CD4-positive, alpha-beta memory T cell (primary cell): ENCODE measurements around the gene GRK4. TPM values are rescaled to one million over a fixed set of nuclear protein-coding genes. Genes with fewer than 3 reads are reported as not detected.
"Not testable (repeated sequence)": the region's sequence is repeated elsewhere in the genome, so short reads cannot be mapped to it uniquely, and the experiment has no call there.

ENCODE experiments used
- CTCF ChIA-PET: fragments of 350-600 bp; sonication (Branson Sonifier 250); formaldehyde crosslinking; loops from one replicate; lab custom pipeline; 2021; ENCODE audit warnings: inconsistent platforms; ENCODE audit not compliant: partially characterized antibody; lab: Charles Lee
- POLR2A ChIA-PET: fragments of 350-600 bp; sonication (Branson Sonifier 250); formaldehyde crosslinking; loops from one replicate; lab custom pipeline; 2021; ENCODE audit not compliant: partially characterized antibody; lab: Charles Lee
- DNase-seq, 5 donors: peaks; one replicate each; pipeline versions ENCODE4 v3.0.0 to v3.0.0-alpha.2; 2020 to 2022; ENCODE audit warnings: mixed read lengths in 1 of 5
- H3K27ac ChIP-seq: one replicate; pipeline ENCODE4 v1.7.0; 2013; ENCODE audit warnings: low read depth, low read length
- H3K27me3 ChIP-seq: 2 replicates; pipeline ENCODE4 v1.7.0; 2013; ENCODE audit warnings: mild to moderate bottlenecking, low read length, moderate library complexity; ENCODE audit not compliant: insufficient read depth
- H3K36me3 ChIP-seq: 2 replicates; pipeline ENCODE4 v1.7.0; 2013; ENCODE audit warnings: mild to moderate bottlenecking, low read length, moderate library complexity; ENCODE audit not compliant: insufficient read depth
- H3K4me1 ChIP-seq: 2 replicates; pipeline ENCODE4 v1.7.0; 2013; ENCODE audit warnings: mild to moderate bottlenecking, low read length, moderate library complexity; ENCODE audit not compliant: insufficient read depth
- H3K4me3 ChIP-seq, 2 donors: one replicate each; pipeline ENCODE4 v1.7.0; 2013; ENCODE audit warnings: low read length in 2 of 2, mild to moderate bottlenecking in 1 of 2
- H3K9me3 ChIP-seq, 2 donors: one replicate each; pipeline ENCODE4 v1.7.0; 2013; ENCODE audit warnings: low read length in 2 of 2, control low read depth in 1 of 2; ENCODE audit not compliant: control insufficient read depth in 1 of 2
- H3K27ac Mint-ChIP-seq, 7 donors: one replicate each; pipeline ENCODE4 v1.8.0; 2020 to 2021; ENCODE audit warnings: mixed read lengths in 7 of 7, mild to moderate bottlenecking in 6 of 7, inconsistent platforms in 3 of 7, moderate library complexity in 3 of 7
- H3K27me3 Mint-ChIP-seq, 2 donors: one replicate each; pipeline ENCODE4 v1.8.0; 2020 to 2021; ENCODE audit warnings: mixed read lengths in 2 of 2
- H3K36me3 Mint-ChIP-seq, 2 donors: one replicate each; pipeline ENCODE4 v1.8.0; 2020 to 2021; ENCODE audit warnings: mixed read lengths in 2 of 2, inconsistent platforms in 1 of 2, mild to moderate bottlenecking in 1 of 2
- H3K4me1 Mint-ChIP-seq, 4 donors: one replicate each; pipeline ENCODE4 v1.8.0; 2020 to 2021; ENCODE audit warnings: mixed read lengths in 4 of 4, mild to moderate bottlenecking in 1 of 4
- H3K4me3 Mint-ChIP-seq, 8 donors: one replicate each; pipeline ENCODE4 v1.8.0; 2020 to 2021; ENCODE audit warnings: mixed read lengths in 8 of 8, mild to moderate bottlenecking in 7 of 8, moderate library complexity in 6 of 8, inconsistent platforms in 3 of 8
- H3K9me3 Mint-ChIP-seq, 8 donors: one replicate each; pipeline ENCODE4 v1.8.0; 2020 to 2021; ENCODE audit warnings: mixed read lengths in 8 of 8, mild to moderate bottlenecking in 5 of 8, inconsistent platforms in 3 of 8, moderate library complexity in 1 of 8
- intact Hi-C: fragments of 100-400 bp; cut with micrococcal nuclease; formaldehyde crosslinking; loops from one replicate; pipeline ENCODE4 v1.15.1; 2023
- polyA plus RNA-seq, 2 donors: library from polyadenylated mRNA; unstranded; fragments of 300-500 nt; fragmentation: Illumina TruSeq; gene quantifications; one replicate each; pipeline ENCODE4 v1.2.3, GENCODE V29; 2021
- total RNA-seq, 2 experiments: library from RNA; stranded (reverse); gene quantifications; one replicate each; pipeline ENCODE4 v1.2.3, GENCODE V29; 2021

The GRK4 gene
- total and polyA plus RNA-seq, 4 experiments from 2014 or later = 0.55 to 3.2 (median 2.3) TPM

DNA sequence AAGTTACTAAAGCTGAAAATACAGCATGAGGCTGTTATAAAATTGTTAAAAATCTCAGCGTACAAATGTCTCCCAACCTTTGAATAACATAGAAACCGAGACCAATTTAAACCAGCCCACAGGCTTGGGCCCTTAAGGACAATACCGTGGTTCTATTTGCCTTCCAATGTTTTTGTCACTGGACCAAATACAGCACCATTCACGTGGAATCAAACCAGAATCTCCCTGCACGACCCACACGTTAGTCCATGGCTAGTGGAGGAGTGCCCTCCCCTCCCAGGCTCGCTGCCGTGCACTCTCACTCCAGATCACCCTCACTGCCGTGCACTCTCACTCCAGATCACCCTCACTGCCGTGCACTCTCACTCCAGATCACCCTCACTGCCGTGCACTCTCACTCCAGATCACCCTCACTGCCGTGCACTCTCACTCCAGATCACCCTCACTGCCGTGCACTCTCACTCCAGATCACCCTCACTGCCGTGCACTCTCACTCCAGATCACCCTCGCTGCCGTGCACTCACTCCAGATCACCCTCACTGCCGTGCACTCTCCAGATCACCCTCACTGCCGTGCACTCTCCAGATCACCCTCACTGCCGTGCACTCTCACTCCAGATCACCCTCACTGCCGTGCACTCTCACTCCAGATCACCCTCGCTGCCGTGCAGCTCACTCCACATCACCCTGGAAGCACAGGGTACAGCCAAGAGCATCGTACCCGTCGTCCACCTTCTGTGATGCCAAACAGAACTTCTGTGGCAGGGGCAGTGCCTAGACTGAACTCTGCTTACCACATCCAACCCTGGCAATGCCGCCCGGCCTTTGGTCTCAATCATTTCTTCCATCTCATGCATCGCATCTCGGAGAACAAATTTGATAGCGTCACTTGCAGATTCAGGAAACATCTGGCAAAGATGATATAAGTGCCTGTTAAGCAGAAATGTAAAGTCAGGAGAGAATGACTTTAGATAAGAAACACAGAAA, 17.5 kb upstream of the GRK4 start:
- H3K36me3 ChIP-seq = peaks cover 86% of the 10 kb centered on the region
- not testable (repeated sequence) for H3K9me3 Mint-ChIP-seq, H3K4me3 Mint-ChIP-seq, H3K27me3 ChIP-seq, H3K4me3 ChIP-seq, H3K27me3 Mint-ChIP-seq, H3K27ac ChIP-seq, H3K9me3 ChIP-seq, H3K4me1 ChIP-seq, H3K27ac Mint-ChIP-seq, DNase-seq
- peaks cover 4 to 14% (median 9%) of the 10 kb centered on the region in 4 donors for H3K4me1 Mint-ChIP-seq
- peaks cover 41 to 83% of the 10 kb centered on the region in 2 donors for H3K36me3 Mint-ChIP-seq
- ChIA-PET CTCF (interaction anchor here (1.1 kb wide), 1 partner anchor 8 kb away, joined by 7 read pairs; no protein-coding TSS in a partner anchor), POLR2A (interaction anchor here (0.6 to 3.1 kb wide), 4 partner anchors 8 to 16 kb away, joined by 3 to 24 read pairs (median 5); no protein-coding TSS in a partner anchor)
- intact Hi-C loops = loop anchor here (2.0 kb wide), 1 partner anchor 17 kb away; the partner anchor contains the start of genes GRK4 and NOP14

DNA sequence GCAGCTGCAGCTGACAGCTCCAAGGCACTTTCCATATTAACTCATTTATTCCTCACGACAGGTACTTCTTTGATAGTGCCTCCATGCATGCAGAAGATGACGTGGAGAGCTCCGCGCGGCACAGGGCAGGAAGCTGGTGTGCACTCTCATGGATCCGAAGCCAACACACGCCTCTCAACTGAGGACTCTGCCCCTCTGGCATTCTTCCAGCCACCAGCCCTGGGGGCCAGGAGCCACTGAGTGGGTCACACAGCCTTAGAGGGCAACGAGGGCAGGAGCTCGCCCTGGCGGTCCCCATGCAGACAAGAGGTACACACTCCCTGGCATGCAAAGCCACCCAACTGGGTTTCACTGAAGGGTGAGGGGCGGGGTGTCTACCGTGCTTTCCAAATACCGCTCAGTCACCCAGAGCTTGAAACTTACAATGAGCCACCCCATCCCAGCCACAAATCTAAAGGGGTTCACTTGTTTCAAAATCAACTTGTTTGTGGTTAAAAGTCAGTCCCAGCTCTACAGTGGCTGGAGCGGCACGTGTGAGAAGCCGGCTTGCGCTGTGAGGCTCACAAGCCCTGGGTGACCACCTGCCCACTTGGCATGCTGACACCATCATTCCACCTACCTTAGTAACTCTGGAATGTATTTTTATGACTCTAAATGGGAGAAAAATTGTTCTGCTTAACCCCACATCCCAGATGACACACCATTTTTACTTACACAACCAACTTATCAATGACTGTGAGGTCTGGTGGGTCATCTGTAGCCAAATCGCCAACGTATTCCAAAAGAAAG, 16.4 kb upstream of the GRK4 start:
- peaks cover 0 to 1% (median 0%) of the 10 kb centered on the region in 8 donors for H3K9me3 Mint-ChIP-seq
- Histone ChIP-seq H3K4me3 (no peak overlapping the region), H3K27me3 (no peaks in the 10 kb centered on the region), H3K9me3 (no peaks in the 10 kb centered on the region), H3K4me1 (no peaks in the 10 kb centered on the region), H3K27ac (no peak overlapping the region), H3K36me3 (peaks cover 84% of the 10 kb centered on the region)
- DNase-seq = no peak
- POLR2A ChIA-PET = interaction anchor here (0.6 to 2.9 kb wide), 5 partner anchors 12 to 183 kb away, joined by 3 to 10 read pairs (median 5); partner anchors contain the start of gene GRK4
- H3K27me3 Mint-ChIP-seq = no peaks in the 10 kb centered on the region
- intact Hi-C loops = no loop called here
- peaks cover 4 to 14% (median 8%) of the 10 kb centered on the region in 4 donors for H3K4me1 Mint-ChIP-seq
- CTCF ChIA-PET = interaction anchor here (1.0 to 1.2 kb wide), 2 partner anchors 12 to 90 kb away, joined by 3 to 4 read pairs; no protein-coding TSS in a partner anchor
- no peak overlapping the region for H3K4me3 Mint-ChIP-seq
- H3K27ac Mint-ChIP-seq = peak overlapping the region in 3 of 7 donors; percentile 20 to 57 (median 29)
- peaks cover 47 to 81% of the 10 kb centered on the region in 2 donors for H3K36me3 Mint-ChIP-seq

DNA sequence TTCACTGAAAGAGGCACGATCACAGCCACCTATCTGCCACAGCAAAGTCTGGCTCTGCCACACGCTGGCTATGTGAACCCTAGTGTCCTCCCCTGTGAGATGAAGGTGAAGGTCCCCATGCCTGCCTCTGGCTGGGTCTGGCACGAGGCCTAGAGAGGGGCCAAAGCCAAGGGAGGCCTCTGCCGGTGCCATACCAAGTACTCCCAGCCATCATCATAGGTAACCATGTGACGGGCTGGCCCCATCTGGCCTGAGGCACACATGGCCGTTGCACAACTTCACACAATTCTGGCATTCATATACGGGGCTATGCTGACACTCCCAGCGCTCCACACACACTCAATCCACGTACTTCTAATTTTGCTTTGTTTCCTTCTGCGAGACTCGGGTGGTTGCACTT, 15.4 kb upstream of the GRK4 start:
- intact Hi-C loops = no loop called here
- H3K4me3 Mint-ChIP-seq = no peak overlapping the region
- no peak for DNase-seq
- H3K4me1 ChIP-seq = no peaks in the 10 kb centered on the region
- H3K9me3 ChIP-seq = no peaks in the 10 kb centered on the region
- peaks cover 81% of the 10 kb centered on the region for H3K36me3 ChIP-seq
- no peak overlapping the region for H3K4me3 ChIP-seq
- no peak overlapping the region for H3K27ac Mint-ChIP-seq
- H3K27me3 ChIP-seq = no peaks in the 10 kb centered on the region
- peaks cover 50 to 82% of the 10 kb centered on the region in 2 donors for H3K36me3 Mint-ChIP-seq
- H3K27me3 Mint-ChIP-seq = no peaks in the 10 kb centered on the region
- ChIA-PET CTCF (interaction anchor here (1.0 to 2.7 kb wide), 3 partner anchors 13 to 89 kb away, joined by 3 to 12 read pairs (median 4); partner anchors contain the start of genes GRK4 and NOP14), POLR2A (interaction anchor here (0.6 to 2.9 kb wide), 4 partner anchors 12 to 184 kb away, joined by 3 to 10 read pairs (median 5); no protein-coding TSS in a partner anchor)
- peaks cover 0 to 1% (median 0%) of the 10 kb centered on the region in 8 donors for H3K9me3 Mint-ChIP-seq
- H3K4me1 Mint-ChIP-seq = peaks cover 0 to 6% (median 4%) of the 10 kb centered on the region in 4 donors
- H3K27ac ChIP-seq = no peak overlapping the region

DNA sequence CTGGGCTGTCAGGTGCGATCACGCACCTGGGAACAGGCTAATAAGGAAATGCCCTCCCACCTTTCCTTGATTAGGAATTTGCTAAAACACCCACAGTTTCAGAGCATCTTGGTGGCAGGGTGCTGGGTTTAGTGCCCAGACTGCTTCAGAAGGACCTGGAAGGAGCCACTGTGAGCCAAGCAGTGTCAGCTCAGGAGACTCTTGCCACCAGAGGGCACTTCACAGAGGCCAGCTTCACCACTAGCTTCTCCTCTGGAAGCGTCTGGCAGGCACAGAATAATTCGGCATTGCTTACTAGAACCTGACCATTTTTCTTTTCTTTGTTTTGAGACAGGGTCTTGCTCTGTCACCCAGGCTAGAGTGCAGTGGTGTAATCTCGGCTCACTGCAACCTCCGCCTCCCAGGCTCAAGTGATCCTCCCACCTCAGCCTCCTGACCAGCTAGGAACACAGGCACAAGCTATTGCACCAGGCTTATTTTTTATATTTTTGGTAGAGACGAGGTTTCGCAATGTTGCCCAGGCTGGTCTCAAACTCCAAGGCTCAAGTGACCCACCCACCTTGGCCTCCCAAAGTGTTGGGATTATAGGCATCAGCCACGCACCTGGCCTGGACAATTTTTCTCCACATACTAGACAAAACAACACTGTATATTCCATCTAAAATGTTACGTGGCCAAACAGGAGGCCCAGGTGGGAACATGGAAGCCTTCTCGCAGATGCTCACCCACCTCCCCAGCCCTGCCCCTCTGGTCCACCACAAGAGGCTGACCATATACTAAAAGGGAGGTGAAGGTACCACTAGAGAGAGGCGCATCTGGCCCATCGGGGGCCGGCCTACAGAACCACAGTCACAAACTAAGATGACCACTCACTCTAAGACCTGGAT, 14.2 kb upstream of the GRK4 start:
- Mint-ChIP-seq H3K4me1 (peaks cover 2 to 5% (median 4%) of the 10 kb centered on the region in 4 donors), H3K36me3 (peaks cover 55 to 86% of the 10 kb centered on the region in 2 donors), H3K27me3 (no peaks in the 10 kb centered on the region), H3K9me3 (peaks cover 0 to 1% (median 0%) of the 10 kb centered on the region in 8 donors), H3K4me3 (no peak overlapping the region), H3K27ac (peak overlapping the region in 1 of 7 donors; percentile 30)
- Histone ChIP-seq H3K27me3 (no peaks in the 10 kb centered on the region), H3K4me1 (no peaks in the 10 kb centered on the region), H3K4me3 (no peak overlapping the region), H3K36me3 (peaks cover 81% of the 10 kb centered on the region), H3K27ac (no peak overlapping the region), H3K9me3 (no peaks in the 10 kb centered on the region)
- intact Hi-C loops = no loop called here
- ChIA-PET POLR2A (interaction anchor here (0.6 to 2.9 kb wide), 5 partner anchors 13 to 17 kb away, joined by 3 to 10 read pairs (median 4); partner anchors contain the start of genes GRK4 and NOP14), CTCF (interaction anchor here (1.2 to 2.7 kb wide), 2 partner anchors 13 to 185 kb away, joined by 5 to 12 read pairs; partner anchors contain the start of genes GRK4 and NOP14)
- no peak for DNase-seq

DNA sequence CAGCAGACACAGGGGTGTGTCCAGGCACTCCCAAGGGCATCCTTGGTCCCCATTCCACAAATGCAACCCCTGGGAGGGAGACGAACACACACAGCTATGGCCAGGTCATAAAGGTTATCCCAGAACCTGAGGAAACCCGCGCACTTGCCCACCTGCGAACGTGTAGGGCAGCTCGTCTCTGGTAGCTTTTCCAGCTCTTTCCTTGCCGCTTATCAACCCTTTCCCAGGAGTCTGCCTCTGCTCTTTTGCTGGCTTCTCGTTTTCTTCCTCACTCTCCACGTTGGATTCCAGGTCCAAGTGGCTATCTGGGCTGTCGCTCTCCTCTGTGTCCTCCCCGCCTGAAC, 13.6 kb upstream of the GRK4 start:
- H3K4me1 ChIP-seq = peaks cover 6% of the 10 kb centered on the region
- POLR2A ChIA-PET = interaction anchor here (1.4 to 2.9 kb wide), 2 partner anchors 13 to 14 kb away, joined by 3 to 10 read pairs; no protein-coding TSS in a partner anchor
- no peak overlapping the region for H3K4me3 Mint-ChIP-seq
- no peak for DNase-seq
- H3K27me3 Mint-ChIP-seq = no peaks in the 10 kb centered on the region
- no peaks in the 10 kb centered on the region for H3K9me3 ChIP-seq
- CTCF ChIA-PET = interaction anchor here (2.7 kb wide), 1 partner anchor 12 kb away, joined by 12 read pairs; the partner anchor contains the start of genes GRK4 and NOP14
- peak overlapping the region in 2 of 7 donors; percentile 30 to 49 for H3K27ac Mint-ChIP-seq
- no peak overlapping the region for H3K4me3 ChIP-seq
- H3K27ac ChIP-seq = no peak overlapping the region
- intact Hi-C loops = no loop called here
- H3K9me3 Mint-ChIP-seq = peaks cover 0 to 1% (median 0%) of the 10 kb centered on the region in 8 donors
- H3K36me3 ChIP-seq = peaks cover 78% of the 10 kb centered on the region
- peaks cover 60 to 89% of the 10 kb centered on the region in 2 donors for H3K36me3 Mint-ChIP-seq
- no peaks in the 10 kb centered on the region for H3K27me3 ChIP-seq
- peaks cover 8 to 10% (median 9%) of the 10 kb centered on the region in 4 donors for H3K4me1 Mint-ChIP-seq
